GM23248 (cell line): ENCODE data around the gene WDR6. TPM values are rescaled to one million over a fixed set of nuclear protein-coding genes. Genes with fewer than 3 reads are reported as not detected.

Experiments
- DNase-seq: peaks from one replicate; pipeline ENCODE4 v3.0.0-alpha.2; 2015
- H2AFZ ChIP-seq: fragments of 200-600 bp; sonication (generic); 2 replicates; pipeline ENCODE4 v1.6.1; 2016; ENCODE audit warnings: antibody characterized with exemption
- H3F3A ChIP-seq: fragments of 200-600 bp; sonication (generic); 2 replicates; pipeline ENCODE4 v1.6.1; 2016; ENCODE audit warnings: mild to moderate bottlenecking, antibody characterized with exemption, mixed run types; ENCODE audit not compliant: insufficient read depth
- H3K27ac ChIP-seq: fragments of 200-600 bp; sonication (generic); 2 replicates; pipeline ENCODE4 v1.5.1; 2016; ENCODE audit warnings: mild to moderate bottlenecking
- H3K27me3 ChIP-seq: fragments of 200-600 bp; sonication (generic); replicated peaks from 2 replicates; pipeline ENCODE4 v1.6.1; 2016; ENCODE audit warnings: mild to moderate bottlenecking; ENCODE audit not compliant: insufficient read depth
- H3K36me3 ChIP-seq: fragments of 200-600 bp; sonication (generic); 2 replicates; pipeline ENCODE4 v1.6.1; 2016; ENCODE audit warnings: low read depth, mild to moderate bottlenecking
- H3K4me1 ChIP-seq: fragments of 200-600 bp; sonication (generic); 2 replicates; pipeline ENCODE4 v1.6.1; 2016; ENCODE audit warnings: mild to moderate bottlenecking; ENCODE audit not compliant: insufficient read depth
- H3K4me2 ChIP-seq: fragments of 200-600 bp; sonication (generic); one replicate; pipeline ENCODE4 v1.6.1; 2016; ENCODE audit warnings: mild to moderate bottlenecking; ENCODE audit not compliant: unreplicated experiment
- H3K4me3 ChIP-seq: fragments of 200-600 bp; sonication (generic); 2 replicates; pipeline ENCODE4 v1.5.1; 2016; ENCODE audit warnings: mild to moderate bottlenecking
- H3K79me2 ChIP-seq: fragments of 200-600 bp; sonication (generic); 2 replicates; pipeline ENCODE4 v1.6.1; 2016; ENCODE audit warnings: mild to moderate bottlenecking; ENCODE audit not compliant: insufficient read depth
- H3K9ac ChIP-seq: fragments of 200-600 bp; sonication (generic); 2 replicates; pipeline ENCODE4 v1.6.1; 2016; ENCODE audit warnings: mild to moderate bottlenecking
- H3K9me2 ChIP-seq: fragments of 200-600 bp; sonication (generic); 2 replicates; pipeline ENCODE4 v1.6.1; 2016; ENCODE audit warnings: mixed run types, mild to moderate bottlenecking, moderate library complexity; ENCODE audit not compliant: insufficient read depth
- H3K9me3 ChIP-seq: fragments of 200-600 bp; sonication (generic); one replicate; pipeline ENCODE4 v1.6.1; 2017; ENCODE audit warnings: low read depth
- H4K20me1 ChIP-seq: fragments of 200-600 bp; sonication (generic); 2 replicates; pipeline ENCODE4 v1.6.0; 2016; ENCODE audit not compliant: insufficient read depth
- EZH2 ChIP-seq: fragments of 200-600 bp; sonication (generic); IDR thresholded peaks from 2 replicates; pipeline ENCODE4 v1.6.1; 2018; ENCODE audit warnings: antibody characterized with exemption, mild to moderate bottlenecking; ENCODE audit not compliant: insufficient read depth, poor library complexity, severe bottlenecking
- EZH2phosphoT487 ChIP-seq: fragments of 200-600 bp; sonication (generic); IDR thresholded peaks from 2 replicates; pipeline ENCODE4 v1.6.1; 2018; ENCODE audit warnings: antibody characterized with exemption, moderate library complexity, mild to moderate bottlenecking, low read depth; ENCODE audit not compliant: insufficient read depth
- WGBS, 2 experiments: methylation state at CpG; one replicate each; pipeline ENCODE4 v1.1.6; 2015 to 2017; ENCODE audit warnings: low lambda C conversion rate in 2 of 2, low coverage in 1 of 2; ENCODE audit errors: missing lambda C conversion rate in 2 of 2; 5-methylcytosine and 5-hydroxymethylcytosine counted together
- in situ Hi-C: fragments of 300-500 bp; cut with MboI; formaldehyde crosslinking; loops from 2 replicates; pipeline ENCODE4 v1.15.0; 2020
- polyA plus RNA-seq: library from polyadenylated mRNA; unstranded; fragments of >200 nt; fragmentation: Nextera tagmentation; extraction: Ambion mirVana; gene quantifications from 2 replicates; pipeline ENCODE4 v1.2.1, GENCODE V29; 2016
- total RNA-seq: library from RNA; depleted of rRNA; stranded (reverse); fragments of >200 nt; shearing (Covaris generic); gene quantifications from 2 replicates; pipeline ENCODE4 v1.2.3, GENCODE V29; 2014

WDR6 gene
- total and polyA plus RNA-seq, 2 experiments from 2014 or later, result 51.3 to 60.8 TPM

DNA sequence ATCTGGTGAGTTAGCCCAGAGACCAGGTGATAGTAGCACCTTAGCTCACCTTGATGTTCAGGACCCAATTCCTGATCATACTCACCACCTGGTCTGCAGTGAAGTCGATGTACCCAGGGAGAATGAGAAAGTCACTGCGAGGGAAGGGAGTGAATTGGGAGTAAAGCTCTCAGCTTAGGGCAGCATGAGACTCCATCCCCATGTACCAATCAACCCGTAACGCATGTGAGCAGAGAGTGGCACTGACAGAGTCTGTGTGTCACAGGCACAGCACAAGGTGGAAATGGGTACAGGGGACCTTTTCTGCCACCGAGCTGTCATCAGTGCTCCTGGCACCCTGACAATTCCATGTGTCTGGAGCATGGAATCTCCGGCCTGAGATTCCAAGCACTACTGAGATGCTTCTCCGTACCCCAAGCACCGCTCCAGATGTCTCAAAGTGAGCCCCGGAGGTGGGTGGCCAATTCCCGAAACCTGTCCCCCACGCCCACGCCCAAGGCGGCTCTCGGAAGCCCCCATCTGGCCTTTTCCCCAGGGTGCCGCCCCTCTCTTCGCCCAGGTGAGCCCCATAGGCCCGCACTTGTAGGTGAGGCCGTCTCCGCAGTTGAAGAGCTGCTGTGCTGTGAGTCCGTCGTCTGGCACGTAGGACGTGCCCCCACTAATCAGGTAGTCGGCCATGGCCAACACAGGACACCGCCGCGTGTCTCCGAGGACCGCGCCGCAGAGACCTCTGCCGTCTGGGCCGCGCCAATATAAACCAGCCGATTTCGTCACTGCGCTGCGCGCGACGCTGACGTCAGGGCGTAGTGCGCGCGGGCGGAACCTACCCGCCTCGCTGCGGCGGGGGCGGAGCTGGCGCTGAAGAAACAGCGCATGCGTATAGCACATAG is 21.7 kb downstream of the WDR6 start, which contains the start of gene IMPDH2:
Gene IMPDH2, minus strand, starts transcription at position 726 of the 890 bp plus-strand sequence. Its CDS starts 48 bp downstream, at position 678.
- Histone ChIP-seq H3K9me2 (no peaks in the 10 kb centered on the region), H3K4me1 (peaks cover 22% of the 10 kb centered on the region), H3K27me3 (no peaks in the 10 kb centered on the region), H3K79me2 (peaks cover 53% of the 10 kb centered on the region), H3K27ac (peak within 1 kb of the TSS; percentile 73), H3K9me3 (no peaks in the 10 kb centered on the region), H3K36me3 (peaks cover 31% of the 10 kb centered on the region), H4K20me1 (no peaks in the 10 kb centered on the region), H3K9ac (peak within 1 kb of the TSS; percentile 95), H3F3A (peaks cover 76% of the 10 kb centered on the region), H3K4me3 (peak within 1 kb of the TSS; percentile 95), H3K4me2 (peak within 1 kb of the TSS; percentile 98), H2AFZ (peak within 1 kb of the TSS; percentile 63)
- in situ Hi-C loops, result no loop called here
- TF ChIP-seq EZH2, result no peak
- TF ChIP-seq EZH2phosphoT487, result no peak
- 1% methylated on average over 55 of the region's 55 CpGs for WGBS, 2 experiments
- peak; percentile 98 for DNase-seq

DNA sequence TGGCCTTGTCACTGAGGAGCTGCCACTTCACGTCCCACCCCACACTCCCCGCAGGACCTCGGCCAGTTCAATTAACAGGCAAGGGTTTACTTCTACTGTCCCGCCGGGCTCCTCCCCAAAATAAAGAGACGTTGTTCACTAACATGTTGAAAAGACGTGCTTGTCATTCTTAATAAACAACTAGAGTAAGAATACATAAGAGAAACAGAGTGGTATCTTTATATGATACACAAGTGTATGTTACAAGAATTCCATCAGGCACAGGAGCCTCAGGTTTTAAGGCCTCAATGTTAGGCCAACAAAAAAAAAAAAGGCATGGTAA is 22.3 kb downstream of the WDR6 start:
- peak overlapping the region; percentile 63 for H2AFZ ChIP-seq
- H3K27me3 ChIP-seq, result no peaks in the 10 kb centered on the region
- TF ChIP-seq EZH2 (no peak), EZH2phosphoT487 (no peak)
- H3K9me3 ChIP-seq, result no peaks in the 10 kb centered on the region
- peak overlapping the region; percentile 73 for H3K27ac ChIP-seq
- peak overlapping the region; percentile 98 for H3K4me2 ChIP-seq
- DNase-seq, result no peak
- peaks cover 48% of the 10 kb centered on the region for H3K79me2 ChIP-seq
- no peaks in the 10 kb centered on the region for H4K20me1 ChIP-seq
- no peaks in the 10 kb centered on the region for H3K9me2 ChIP-seq
- H3F3A ChIP-seq, result peaks cover 70% of the 10 kb centered on the region
- in situ Hi-C loops, result no loop called here
- peaks cover 27% of the 10 kb centered on the region for H3K36me3 ChIP-seq
- H3K4me3 ChIP-seq, result peak overlapping the region; percentile 95
- peak overlapping the region; percentile 95 for H3K9ac ChIP-seq
- WGBS, 2 experiments, result 1% methylated on average over 7 of the region's 7 CpGs
- H3K4me1 ChIP-seq, result peaks cover 22% of the 10 kb centered on the region

DNA sequence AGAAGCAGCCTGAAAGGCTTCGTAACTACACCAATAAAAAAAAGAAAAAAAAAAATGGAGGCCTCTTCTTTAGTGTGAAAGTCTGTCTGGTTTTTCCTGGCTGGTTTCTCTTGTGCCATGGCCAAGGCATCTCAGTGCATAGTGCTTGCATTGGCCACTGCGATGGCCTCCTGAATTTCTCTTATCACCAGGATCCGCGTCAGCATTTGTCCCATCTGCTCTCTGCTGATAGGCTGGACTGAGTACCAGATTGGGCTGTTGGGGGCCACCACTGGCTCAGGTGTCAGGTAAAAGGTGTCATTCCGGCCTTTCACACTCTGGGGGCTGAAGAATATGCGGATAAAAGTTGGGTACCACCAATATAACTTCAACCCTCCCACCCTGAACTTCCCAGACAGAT is 23.1 kb downstream of the WDR6 start:
- no peak overlapping the region for H2AFZ ChIP-seq
- no peak for TF ChIP-seq EZH2
- H3K4me3 ChIP-seq, result no peak overlapping the region
- H3K9me3 ChIP-seq, result no peaks in the 10 kb centered on the region
- no peak for DNase-seq
- H3K9me2 ChIP-seq, result no peaks in the 10 kb centered on the region
- peaks cover 19% of the 10 kb centered on the region for H3K36me3 ChIP-seq
- H3K9ac ChIP-seq, result no peak overlapping the region
- peaks cover 48% of the 10 kb centered on the region for H3K79me2 ChIP-seq
- H3K4me1 ChIP-seq, result peaks cover 22% of the 10 kb centered on the region
- no peak overlapping the region for H3K4me2 ChIP-seq
- WGBS, 2 experiments, result 93 to 94% methylated on average over 6 of the region's 6 CpGs
- peaks cover 62% of the 10 kb centered on the region for H3F3A ChIP-seq
- in situ Hi-C loops, result no loop called here
- no peaks in the 10 kb centered on the region for H4K20me1 ChIP-seq
- peak overlapping the region; percentile 73; the same call in 1 of the 2 replicates for H3K27ac ChIP-seq
- H3K27me3 ChIP-seq, result no peaks in the 10 kb centered on the region

DNA sequence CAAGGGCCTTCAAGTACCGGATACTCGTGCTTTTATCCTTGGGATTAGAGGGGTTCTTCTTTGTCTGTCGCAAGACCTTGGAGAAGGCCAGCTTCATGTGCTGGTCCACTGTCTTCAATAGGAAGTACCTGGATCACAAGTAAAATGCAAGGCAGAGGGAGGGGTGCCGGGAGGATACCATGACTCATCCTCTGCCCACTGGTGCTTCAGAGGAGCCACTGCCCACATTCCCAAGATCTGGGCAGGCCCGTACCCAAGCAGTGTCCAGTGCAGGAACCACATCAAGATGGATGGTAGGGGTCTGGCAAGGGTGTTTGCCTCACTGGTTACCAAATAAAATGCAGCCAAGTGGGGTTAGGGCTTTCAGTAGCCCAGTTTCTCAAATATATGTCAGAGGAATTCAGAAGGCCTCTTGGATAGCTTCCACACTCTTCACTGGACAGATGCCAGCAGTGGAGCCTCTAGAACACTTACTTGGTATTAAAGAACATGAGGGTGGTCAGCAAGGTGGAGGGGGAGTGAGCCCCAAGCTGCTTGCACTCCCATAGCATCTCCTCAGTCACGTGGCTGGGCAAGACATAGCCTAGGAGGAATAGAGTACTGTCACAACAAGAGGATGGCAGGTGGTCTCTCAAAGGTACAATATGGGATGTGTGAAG is 25.6 kb downstream of the WDR6 start:
- H2AFZ ChIP-seq, result no peak overlapping the region
- TF ChIP-seq EZH2 (no peak), EZH2phosphoT487 (no peak)
- DNase-seq, result peak; percentile 29
- peaks cover 47% of the 10 kb centered on the region for H3F3A ChIP-seq
- 79 to 84% methylated on average over 6 of the region's 6 CpGs for WGBS, 2 experiments
- no peak overlapping the region for H3K9ac ChIP-seq
- H3K27me3 ChIP-seq, result no peaks in the 10 kb centered on the region
- peaks cover 19% of the 10 kb centered on the region for H3K36me3 ChIP-seq
- no peak overlapping the region for H3K4me2 ChIP-seq
- H3K9me2 ChIP-seq, result no peaks in the 10 kb centered on the region
- no peak overlapping the region for H3K4me3 ChIP-seq
- no peaks in the 10 kb centered on the region for H3K9me3 ChIP-seq
- in situ Hi-C loops, result no loop called here
- H3K4me1 ChIP-seq, result peaks cover 14% of the 10 kb centered on the region
- H4K20me1 ChIP-seq, result no peaks in the 10 kb centered on the region
- H3K27ac ChIP-seq, result peak overlapping the region; percentile 21
- peaks cover 33% of the 10 kb centered on the region for H3K79me2 ChIP-seq
